ENCODE results near the gene NECAB3.

Gene NECAB3

DNA sequence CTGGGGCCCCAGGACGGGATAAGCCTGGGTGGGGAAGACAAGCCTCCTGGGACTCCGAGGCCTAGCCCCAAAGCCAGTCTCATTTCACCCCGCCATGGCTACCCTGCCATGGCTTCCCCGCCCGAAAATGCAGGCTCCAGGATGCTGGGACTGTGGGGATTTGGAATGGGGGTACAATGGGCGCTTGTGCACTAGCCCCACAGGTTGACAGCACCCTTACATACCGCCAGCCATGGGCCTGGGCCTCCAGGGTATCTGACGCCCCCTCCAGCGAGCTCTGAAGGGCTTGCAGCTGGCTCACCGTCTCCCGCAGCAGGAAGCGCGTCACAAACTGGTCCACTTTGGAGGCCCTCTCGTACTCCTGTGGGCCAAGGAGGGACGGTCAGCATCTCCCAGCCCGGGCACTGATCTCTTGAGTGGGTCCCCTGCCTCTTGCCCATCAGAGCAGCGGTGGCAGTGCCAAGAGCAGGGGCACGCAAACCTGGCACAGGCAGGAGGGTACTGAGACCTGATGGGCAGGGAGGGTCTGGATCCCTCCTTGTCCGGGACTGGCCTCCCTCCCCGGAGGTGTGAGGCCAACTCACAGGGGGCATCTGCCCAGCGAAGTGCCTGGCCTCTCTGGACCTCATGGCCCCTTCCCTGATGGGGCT, 14.1 kb downstream of the NECAB3 start:
- no peak for TF ChIP-seq CTCF (IDR thresholded peaks at IDR 0.05; ENCODE audit: borderline replicate concordance, insufficient read depth, low read depth, low read length)
- no peak overlapping the region for H3K4me3 ChIP-seq (ENCODE audit: low read depth, low read length)

- TF ChIP-seq CTCF (IDR thresholded peaks at IDR 0.05; ENCODE audit: borderline replicate concordance, insufficient read depth, low read depth, low read length) = no peak
- no peak overlapping the region for H3K4me3 ChIP-seq (ENCODE audit: low read depth, low read length)
Measured at GRCh38 chr20:33659341-33660034, 14.7 kb downstream of the NECAB3 start.

- no peak overlapping the region for H3K4me3 ChIP-seq (ENCODE audit: low read depth, low read length)
- TF ChIP-seq CTCF (IDR thresholded peaks at IDR 0.05; ENCODE audit: borderline replicate concordance, insufficient read depth, low read depth, low read length) = no peak
Measured at GRCh38 chr20:33658929-33659328, 15.3 kb downstream of the NECAB3 start.

GRCh38 chr20:33658510-33658909, 15.7 kb downstream of the NECAB3 start:
- no peak for TF ChIP-seq CTCF (IDR thresholded peaks at IDR 0.05; ENCODE audit: borderline replicate concordance, insufficient read depth, low read depth, low read length)
- no peak overlapping the region for H3K4me3 ChIP-seq (ENCODE audit: low read depth, low read length)

DNA sequence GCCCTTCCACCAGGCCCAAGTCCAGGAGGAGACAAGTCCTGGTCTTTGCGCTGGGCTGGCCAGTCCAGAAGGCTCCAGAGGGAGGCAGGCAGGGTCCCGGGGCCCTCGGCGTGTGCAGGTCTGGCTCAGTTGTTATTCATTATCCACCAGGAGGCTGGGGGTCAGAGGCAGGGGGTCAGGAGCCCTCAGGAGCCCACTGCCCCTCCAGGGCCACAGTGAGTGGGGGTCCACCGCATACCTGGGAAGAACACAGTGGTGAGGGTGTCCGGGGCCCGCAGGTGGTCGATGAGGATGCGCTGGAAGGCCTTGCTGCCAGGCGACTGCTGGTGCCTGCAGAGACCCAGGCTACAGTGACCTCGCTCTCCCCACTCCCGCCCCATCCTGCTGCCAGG, 16.5 kb downstream of the NECAB3 start:
- no peak for TF ChIP-seq CTCF (IDR thresholded peaks at IDR 0.05; ENCODE audit: borderline replicate concordance, insufficient read depth, low read depth, low read length)
- no peak overlapping the region for H3K4me3 ChIP-seq (ENCODE audit: low read depth, low read length)

- no peak for TF ChIP-seq CTCF (IDR thresholded peaks at IDR 0.05; ENCODE audit: borderline replicate concordance, insufficient read depth, low read depth, low read length)
- H3K4me3 ChIP-seq (ENCODE audit: low read depth, low read length) = no peak overlapping the region
Measured at GRCh38 chr20:33656783-33657703, 17.2 kb downstream of the NECAB3 start.

Measured in GM12875 (cell line).